PC-9 (cell line): Measurements from ENCODE around the gene ZNF784. TPM values are rescaled to one million over a fixed set of nuclear protein-coding genes. Genes with fewer than 3 reads are reported as not detected.

Experiments
- BruUV-seq: library from RNA; stranded (reverse); fragments of 400-500 nt; replicated peaks from 2 replicates; lab custom pipeline; 2021; lab: Mats Ljungman, UMichigan
- CTCF ChIA-PET: fragments of 300-600 bp; sonication (Branson Sonifier 250); formaldehyde crosslinking; loops from one replicate; lab custom pipeline; 2022; ENCODE audit warnings: antibody characterized with exemption; lab: Charles Lee
- POLR2A ChIA-PET: fragments of 300-600 bp; sonication (Branson Sonifier 250); formaldehyde crosslinking; loops from one replicate; lab custom pipeline; 2022; ENCODE audit warnings: antibody characterized with exemption; ENCODE audit not compliant: unreplicated experiment; lab: Charles Lee
- DNase-seq, 2 experiments: peaks; one replicate each; pipeline versions ENCODE4 v3.0.0 to v3.0.0-alpha.2; 2015 to 2022; ENCODE audit warnings: mixed read lengths in 1 of 2
- H2AFZ ChIP-seq: fragments of 200-600 bp; sonication (generic); 2 replicates; pipeline ENCODE4 v1.8.1; 2017; ENCODE audit warnings: antibody characterized with exemption
- H3F3A ChIP-seq: fragments of 200-600 bp; sonication (generic); 2 replicates; pipeline ENCODE4 v1.8.1; 2017; ENCODE audit warnings: antibody characterized with exemption, mild to moderate bottlenecking, low read depth; ENCODE audit not compliant: insufficient read depth
- H3K27ac ChIP-seq: fragments of 200-600 bp; sonication (generic); 2 replicates; pipeline ENCODE4 v1.6.1; 2016; ENCODE audit warnings: mixed run types
- H3K27me3 ChIP-seq: fragments of 200-600 bp; sonication (generic); 2 replicates; pipeline ENCODE4 v1.6.1; 2016; ENCODE audit warnings: low read depth, mixed run types; ENCODE audit not compliant: insufficient read depth
- H3K36me3 ChIP-seq: fragments of 200-600 bp; sonication (generic); 2 replicates; pipeline ENCODE4 v1.6.1; 2016; ENCODE audit warnings: low read depth, mixed run types
- H3K4me1 ChIP-seq: fragments of 200-600 bp; sonication (generic); replicated peaks from 2 replicates; pipeline ENCODE4 v1.6.1; 2016; ENCODE audit warnings: mixed run types; ENCODE audit not compliant: insufficient read depth
- H3K4me2 ChIP-seq: fragments of 200-600 bp; sonication (generic); 2 replicates; pipeline ENCODE4 v1.6.1; 2017; ENCODE audit warnings: mixed run types
- H3K4me3 ChIP-seq: fragments of 200-600 bp; sonication (generic); 2 replicates; pipeline ENCODE4 v1.6.1; 2016; ENCODE audit warnings: mixed run types
- H3K79me2 ChIP-seq: fragments of 200-600 bp; sonication (generic); 2 replicates; pipeline ENCODE4 v1.6.1; 2017; ENCODE audit warnings: low read depth, mixed run types
- H3K9me2 ChIP-seq: fragments of 200-600 bp; sonication (generic); 2 replicates; pipeline ENCODE4 v1.8.1; 2017; ENCODE audit warnings: mild to moderate bottlenecking; ENCODE audit not compliant: insufficient read depth
- H3K9me3 ChIP-seq: fragments of 200-600 bp; sonication (generic); 2 replicates; pipeline ENCODE4 v1.8.1; 2016; ENCODE audit warnings: low read depth; ENCODE audit not compliant: insufficient read depth
- H4K20me1 ChIP-seq: fragments of 200-600 bp; sonication (generic); 2 replicates; pipeline ENCODE4 v1.8.1; 2017; ENCODE audit not compliant: insufficient read depth
- EZH2 ChIP-seq: fragments of 200-600 bp; sonication (generic); IDR thresholded peaks from 2 replicates; pipeline ENCODE4 v1.8.0; 2017; ENCODE audit warnings: antibody characterized with exemption, low read depth
- intact Hi-C: fragments of 100-400 bp; cut with micrococcal nuclease; formaldehyde crosslinking; loops from one replicate; pipeline ENCODE4 v1.10.0; 2022; ENCODE audit not compliant: unreplicated experiment
- total RNA-seq: library from RNA; stranded (reverse); gene quantifications from 2 replicates; pipeline ENCODE4 v1.2.3, GENCODE V29; 2021
- TF ChIP-seq, protein P1 (sequence below): fragments of 200-600 bp; sonication (generic); conservative IDR thresholded peaks from 2 replicates; pipeline ENCODE4 v1.6.1; 2017; ENCODE audit warnings: mixed run types, antibody characterized with exemption, mild to moderate bottlenecking, moderate library complexity

Gene ZNF784
- total RNA-seq, 1 experiment from 2014 or later: 5.4 TPM

DNA sequence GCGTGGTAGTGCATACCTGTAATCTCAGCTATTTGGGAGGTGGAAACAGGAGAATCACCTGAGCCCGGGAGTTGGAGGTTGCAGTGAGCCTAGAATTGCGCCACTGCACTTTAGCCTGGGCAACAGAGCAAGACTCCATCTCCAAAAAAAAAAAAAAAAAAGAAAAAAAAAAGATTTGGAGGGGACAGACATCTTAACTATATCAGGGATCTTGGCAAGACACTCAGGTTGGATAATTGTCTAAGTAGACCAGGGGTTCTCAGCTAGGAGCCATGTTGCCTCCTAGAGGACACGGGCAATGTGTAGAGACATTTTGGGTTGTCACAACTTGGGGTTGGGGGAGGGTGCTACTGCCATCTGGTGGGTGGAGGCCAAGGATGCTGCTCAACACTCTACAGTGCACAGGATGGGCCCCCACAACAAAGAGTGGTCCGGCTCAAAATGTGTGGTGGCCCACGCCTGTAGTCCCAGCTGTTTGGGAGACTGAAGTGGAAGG lies 14.5 kb upstream of the ZNF784 start:
- Histone ChIP-seq H3K79me2 (peaks cover 55% of the 10 kb centered on the region), H3K9me3 (no peaks in the 10 kb centered on the region), H3K4me2 (no peak overlapping the region), H3K27ac (no peak overlapping the region), H3K36me3 (peaks cover 3% of the 10 kb centered on the region; the same call in 1 of the 2 replicates), H4K20me1 (peaks cover 3% of the 10 kb centered on the region; the same call in 1 of the 2 replicates), H3K9me2 (no peaks in the 10 kb centered on the region), H3K4me3 (no peak overlapping the region), H3K4me1 (peaks cover 12% of the 10 kb centered on the region), H3K27me3 (no peaks in the 10 kb centered on the region), H3F3A (peaks cover 39% of the 10 kb centered on the region; the same call in 1 of the 2 replicates), H2AFZ (no peak overlapping the region)
- intact Hi-C loops: loop anchor here (10.0 kb wide), 4 partner anchors 436 to 1456 kb away; no protein-coding TSS in a partner anchor
- TF ChIP-seq EZH2: no peak
- TF ChIP-seq, protein P1, sequence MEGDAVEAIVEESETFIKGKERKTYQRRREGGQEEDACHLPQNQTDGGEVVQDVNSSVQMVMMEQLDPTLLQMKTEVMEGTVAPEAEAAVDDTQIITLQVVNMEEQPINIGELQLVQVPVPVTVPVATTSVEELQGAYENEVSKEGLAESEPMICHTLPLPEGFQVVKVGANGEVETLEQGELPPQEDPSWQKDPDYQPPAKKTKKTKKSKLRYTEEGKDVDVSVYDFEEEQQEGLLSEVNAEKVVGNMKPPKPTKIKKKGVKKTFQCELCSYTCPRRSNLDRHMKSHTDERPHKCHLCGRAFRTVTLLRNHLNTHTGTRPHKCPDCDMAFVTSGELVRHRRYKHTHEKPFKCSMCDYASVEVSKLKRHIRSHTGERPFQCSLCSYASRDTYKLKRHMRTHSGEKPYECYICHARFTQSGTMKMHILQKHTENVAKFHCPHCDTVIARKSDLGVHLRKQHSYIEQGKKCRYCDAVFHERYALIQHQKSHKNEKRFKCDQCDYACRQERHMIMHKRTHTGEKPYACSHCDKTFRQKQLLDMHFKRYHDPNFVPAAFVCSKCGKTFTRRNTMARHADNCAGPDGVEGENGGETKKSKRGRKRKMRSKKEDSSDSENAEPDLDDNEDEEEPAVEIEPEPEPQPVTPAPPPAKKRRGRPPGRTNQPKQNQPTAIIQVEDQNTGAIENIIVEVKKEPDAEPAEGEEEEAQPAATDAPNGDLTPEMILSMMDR: peak; percentile 64
- peak; percentile 31 to 50 for DNase-seq
- POLR2A ChIA-PET: interaction anchor here (0.6 kb wide), 1 partner anchor 472 kb away, joined by 4 read pairs; the partner anchor contains the start of gene DNAAF3
- CTCF ChIA-PET: no interaction called here
- no TSS peak for BruUV-seq

DNA sequence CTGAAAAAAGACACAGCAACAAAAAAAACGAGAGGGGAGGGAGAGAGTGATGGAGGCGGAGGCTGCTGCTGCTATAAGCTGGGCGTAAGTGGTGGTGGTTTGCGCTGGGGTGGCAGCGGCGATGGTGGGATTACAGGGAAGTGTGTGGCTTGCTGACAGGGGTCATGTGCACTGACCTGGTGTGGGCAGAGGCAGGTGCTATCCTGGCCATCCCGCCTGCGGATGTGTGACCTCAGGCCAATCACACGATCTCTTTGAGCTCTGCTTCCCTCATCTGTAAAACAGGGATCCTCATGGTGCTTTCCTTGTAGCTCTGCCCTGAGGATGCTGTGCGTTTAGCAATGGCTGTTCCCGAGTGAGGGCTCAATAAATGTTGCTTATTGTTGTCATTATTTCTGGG lies 13.2 kb upstream of the ZNF784 start:
- Histone ChIP-seq H3K4me3 (no peak overlapping the region), H3K27ac (no peak overlapping the region), H3K9me3 (no peaks in the 10 kb centered on the region), H3K36me3 (peaks cover 3% of the 10 kb centered on the region; the same call in 1 of the 2 replicates), H3K4me1 (peaks cover 12% of the 10 kb centered on the region), H2AFZ (no peak overlapping the region), H3K4me2 (no peak overlapping the region), H4K20me1 (peaks cover 3% of the 10 kb centered on the region; the same call in 1 of the 2 replicates), H3F3A (peaks cover 49% of the 10 kb centered on the region; the same call in 1 of the 2 replicates), H3K27me3 (no peaks in the 10 kb centered on the region), H3K9me2 (no peaks in the 10 kb centered on the region), H3K79me2 (peaks cover 46% of the 10 kb centered on the region)
- intact Hi-C loops: loop anchor here (10.0 kb wide), 4 partner anchors 437 to 1457 kb away; no protein-coding TSS in a partner anchor
- POLR2A ChIA-PET: no interaction called here
- TF ChIP-seq, protein P1: no peak
- no peak for TF ChIP-seq EZH2
- DNase-seq: no peak
- CTCF ChIA-PET: no interaction called here
- no TSS peak for BruUV-seq

DNA sequence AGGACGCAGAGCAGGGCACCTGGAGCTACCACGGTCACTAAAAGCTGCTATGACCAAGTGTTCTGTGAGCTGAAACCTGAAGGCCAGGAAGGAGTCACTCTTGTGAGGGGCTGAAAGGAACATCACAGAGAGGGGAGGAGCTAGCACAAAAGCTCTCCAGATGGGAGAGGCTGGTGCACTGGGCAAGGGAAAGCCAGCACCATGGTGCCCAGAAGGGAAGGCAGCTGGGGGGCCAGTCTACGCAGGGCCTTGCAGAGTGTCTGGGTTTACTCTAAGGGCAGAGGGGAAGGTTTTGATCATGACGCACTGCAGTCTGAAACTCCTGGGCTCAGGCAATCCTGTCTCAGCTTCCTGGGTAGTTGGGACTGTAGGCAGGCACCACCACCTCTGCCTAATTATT lies 12.4 kb upstream of the ZNF784 start:
- no peak for TF ChIP-seq EZH2
- TF ChIP-seq, protein P1: no peak
- POLR2A ChIA-PET: interaction anchor here (0.7 kb wide), 1 partner anchor 12 kb away, joined by 8 read pairs; the partner anchor contains the start of gene ZNF784
- H3K9me3 ChIP-seq: no peaks in the 10 kb centered on the region
- CTCF ChIA-PET: no interaction called here
- no peaks in the 10 kb centered on the region for H3K9me2 ChIP-seq
- intact Hi-C loops: loop anchor here (10.0 kb wide), 4 partner anchors 438 to 1458 kb away; no protein-coding TSS in a partner anchor
- peaks cover 12% of the 10 kb centered on the region for H3K4me1 ChIP-seq
- DNase-seq: no peak
- H3K27me3 ChIP-seq: no peaks in the 10 kb centered on the region
- no TSS peak for BruUV-seq
- H3K36me3 ChIP-seq: peaks cover 3% of the 10 kb centered on the region; the same call in 1 of the 2 replicates
- H3K4me3 ChIP-seq: peak overlapping the region; percentile 89; the same call in 1 of the 2 replicates
- H3K4me2 ChIP-seq: peak overlapping the region; percentile 92
- H3K27ac ChIP-seq: no peak overlapping the region
- peaks cover 39% of the 10 kb centered on the region for H3K79me2 ChIP-seq
- peaks cover 52% of the 10 kb centered on the region; the same call in 1 of the 2 replicates for H3F3A ChIP-seq
- peaks cover 3% of the 10 kb centered on the region; the same call in 1 of the 2 replicates for H4K20me1 ChIP-seq
- no peak overlapping the region for H2AFZ ChIP-seq
